Hematopoietic multipotent progenitor cell treated with erythropoietin and hydrocortisone succinate and interleukin-3 and kit ligand, for 15 days (in vitro differentiated cells): Measurements from ENCODE around the gene YPEL5.
"Not testable (repeated sequence)": the region's sequence is repeated elsewhere in the genome, so short reads cannot be mapped to it uniquely, and the experiment has no call there.

Experiments
- DNase-seq: peaks from one replicate; pipeline ENCODE4 v3.0.0-alpha.2; 2015; ENCODE audit warnings: low spot score

Gene YPEL5

DNA sequence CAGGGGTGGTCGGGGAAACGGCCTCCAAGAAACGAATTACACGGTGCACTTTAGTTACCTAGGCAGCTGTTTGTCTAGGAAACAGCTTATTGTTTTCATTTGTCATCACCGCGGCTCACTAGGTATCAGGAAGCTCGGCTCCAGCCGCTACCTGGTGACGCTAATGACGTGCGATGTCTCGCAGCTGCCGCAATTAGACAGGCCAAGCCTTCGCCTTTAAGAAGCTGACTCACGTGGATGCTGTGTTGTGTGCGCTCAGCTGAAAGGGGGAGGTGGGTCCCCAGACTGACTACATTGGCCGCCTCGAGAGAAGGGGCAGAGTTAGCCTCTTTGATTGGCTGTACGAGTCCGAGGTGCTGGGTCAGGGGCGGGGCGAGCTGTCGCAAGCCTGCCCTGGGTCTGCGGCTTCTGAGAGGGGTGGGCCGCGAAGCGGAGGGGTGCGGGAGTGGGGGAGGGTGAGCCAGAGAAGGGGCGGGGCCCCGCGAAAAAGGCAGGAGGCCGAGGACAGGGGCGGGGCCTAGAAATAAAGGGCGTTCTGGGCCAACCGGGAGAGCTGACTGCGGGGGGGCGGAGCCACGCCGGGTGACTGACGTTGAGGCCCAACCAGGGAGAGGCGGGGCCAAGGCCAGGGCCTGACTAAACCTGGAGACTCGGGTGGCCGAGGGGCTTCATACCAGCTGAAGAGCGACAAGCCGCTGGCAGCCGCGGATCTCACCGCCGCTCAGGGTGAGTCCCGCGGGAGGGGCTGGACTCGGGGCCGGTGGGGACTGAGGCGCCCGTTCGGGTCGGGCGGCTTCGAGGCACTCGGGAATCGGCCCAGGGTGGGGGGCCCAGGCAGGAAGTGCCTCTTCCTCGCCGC lies at the start of gene YPEL5:
Gene YPEL5 (plus strand): TSS at position 671 of the 859 bp plus-strand sequence. CDS start 9,645 bp downstream, outside the sequence.
- DNase-seq = peak; percentile 99

- no peak for DNase-seq
Observed at GRCh38 chr2:30098266-30099005, 48.4 kb upstream of the YPEL5 start.

DNA sequence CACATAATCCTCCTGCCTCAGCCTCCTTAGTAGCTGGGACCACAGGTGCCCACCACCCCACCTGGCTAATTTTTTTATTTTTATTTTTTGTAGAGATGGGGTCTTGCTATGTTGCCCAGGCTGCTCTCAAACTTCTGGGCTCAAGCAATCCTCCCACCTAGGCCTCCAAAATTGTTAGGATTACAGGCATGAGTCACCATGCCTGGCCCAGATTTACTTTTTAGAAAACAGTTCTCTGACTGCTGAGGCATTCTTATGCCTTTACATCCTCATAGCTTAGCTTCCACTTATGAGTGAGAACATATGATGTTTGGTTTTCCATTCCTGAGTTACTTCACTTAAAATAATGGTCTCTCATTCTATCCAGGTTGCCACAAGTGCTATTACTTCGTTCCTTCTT lies 47.4 kb upstream of the YPEL5 start:
- not testable (repeated sequence) for DNase-seq

- DNase-seq = not testable (repeated sequence)
Observed at GRCh38 chr2:30100691-30101090, 46.1 kb upstream of the YPEL5 start.

DNA sequence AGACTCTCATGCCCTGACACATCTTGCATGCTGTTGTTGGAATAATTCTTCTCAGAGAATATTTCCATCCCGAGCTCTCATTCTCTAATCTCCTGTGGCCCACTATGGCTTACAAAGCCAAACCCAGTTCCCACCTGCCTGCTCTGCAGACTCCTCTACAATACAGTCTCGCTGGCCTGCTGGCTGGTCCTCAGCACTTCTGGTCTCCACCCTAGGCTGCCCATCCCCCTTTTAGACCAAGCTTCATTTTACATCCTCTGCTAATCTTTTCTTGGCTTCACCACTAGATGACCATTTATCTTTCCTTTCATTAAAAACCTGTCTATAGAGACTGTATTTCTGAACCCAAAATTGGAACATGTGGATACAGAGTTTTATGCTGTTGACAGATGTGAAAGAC lies 42.5 kb upstream of the YPEL5 start:
- no peak for DNase-seq

DNA sequence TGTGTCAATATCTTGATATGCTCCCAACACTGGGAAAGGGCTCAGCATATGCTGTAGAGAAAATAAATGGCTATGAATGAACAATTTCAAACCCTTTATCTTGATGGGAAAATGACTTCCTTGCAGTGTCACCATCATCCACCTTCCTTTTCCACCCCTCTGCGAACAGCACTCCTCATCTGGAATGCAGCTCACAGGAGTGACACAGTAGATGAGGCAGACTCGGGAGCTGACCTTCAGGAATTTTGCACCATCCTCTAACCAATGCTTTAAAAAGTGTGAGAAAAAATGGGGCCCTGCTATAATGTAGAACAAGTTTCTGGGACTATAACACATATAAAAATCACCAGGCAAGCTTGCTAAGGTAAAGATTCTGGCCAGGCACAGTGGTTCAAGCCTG lies 41.3 kb upstream of the YPEL5 start:
- no peak for DNase-seq

GRCh38 chr2:30106543-30106942 lies 40.3 kb upstream of the YPEL5 start:
- no peak for DNase-seq

DNA sequence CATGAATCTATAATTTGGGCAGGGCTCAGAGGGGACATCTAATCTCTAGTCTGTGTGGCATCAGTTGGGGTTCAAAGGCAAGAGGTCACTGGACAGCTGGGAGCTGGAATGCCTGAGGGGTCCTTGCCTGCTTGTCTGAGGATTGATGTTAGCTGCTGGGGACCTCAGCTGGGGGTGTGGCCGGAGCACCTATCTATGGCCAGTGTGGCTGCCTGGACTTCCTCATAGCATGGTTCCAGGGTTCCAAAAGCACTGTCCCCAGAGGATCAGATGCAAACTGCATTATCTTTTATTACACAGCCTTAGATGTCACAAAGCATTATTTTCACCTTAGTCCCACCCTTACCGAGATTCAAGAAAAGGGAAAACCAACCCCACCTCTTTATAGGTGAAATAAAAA lies 38.6 kb upstream of the YPEL5 start:
- no peak for DNase-seq

DNA sequence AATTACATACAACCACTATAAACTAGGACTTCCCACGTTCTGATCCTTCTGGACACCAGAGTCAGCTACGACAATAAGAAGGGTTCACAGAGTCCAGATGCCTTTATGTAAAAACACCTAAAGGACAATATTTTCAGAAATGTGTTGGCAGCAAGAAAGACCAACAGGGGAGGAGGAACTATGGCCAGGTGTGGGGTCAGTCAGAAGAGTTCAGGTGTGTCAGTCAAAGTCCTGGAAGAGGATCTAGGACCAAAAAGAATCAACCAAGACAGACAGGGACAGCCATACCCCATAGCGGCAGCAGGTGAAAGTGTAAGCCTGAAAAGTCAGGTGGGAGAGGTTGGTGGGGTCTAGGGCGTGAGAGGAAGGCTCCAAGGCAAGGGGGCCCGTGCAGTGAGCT lies 38.0 kb upstream of the YPEL5 start:
- DNase-seq = no peak

GRCh38 chr2:30109856-30110255 lies 37.0 kb upstream of the YPEL5 start:
- no peak for DNase-seq

DNA sequence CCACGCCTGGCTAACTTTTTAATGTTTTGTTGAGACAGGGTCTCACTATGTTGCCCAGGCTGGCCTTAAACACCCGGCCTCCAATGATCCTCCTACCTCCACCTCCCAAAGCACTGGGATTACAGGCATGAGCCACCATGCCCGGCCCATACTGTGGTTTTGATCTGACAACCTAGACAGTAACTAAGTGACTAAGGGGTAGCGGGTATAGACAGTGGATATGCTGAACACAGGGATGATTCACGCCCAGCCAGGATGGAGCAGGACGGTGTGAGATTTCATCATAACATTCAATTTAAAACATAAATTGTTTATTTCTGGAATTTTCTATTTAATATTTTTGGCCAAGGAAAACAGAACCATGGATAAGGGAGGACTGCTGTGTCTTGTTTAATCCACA lies 36.0 kb upstream of the YPEL5 start:
- no peak for DNase-seq

GRCh38 chr2:30111186-30111585 lies 35.6 kb upstream of the YPEL5 start:
- not testable (repeated sequence) for DNase-seq

DNA sequence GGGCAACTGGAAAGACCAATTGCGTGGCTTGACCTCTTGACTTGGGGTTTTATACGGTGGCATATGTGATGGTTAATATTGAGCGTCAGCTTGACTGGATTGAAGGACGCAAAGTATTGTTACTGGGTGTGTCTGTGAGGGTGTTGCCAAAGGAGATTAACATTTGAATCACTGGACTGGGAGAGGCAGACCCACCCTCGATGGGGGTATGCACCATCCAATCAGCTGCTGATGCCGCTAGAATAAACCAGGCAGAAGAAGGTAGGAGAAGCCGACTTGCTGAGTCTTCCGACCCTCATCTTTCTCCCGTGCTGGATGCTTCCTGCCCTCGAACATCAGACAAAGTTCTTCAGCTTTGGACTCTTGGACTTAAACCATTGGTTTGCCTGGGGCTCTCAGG lies 34.2 kb upstream of the YPEL5 start:
- no peak for DNase-seq

DNA sequence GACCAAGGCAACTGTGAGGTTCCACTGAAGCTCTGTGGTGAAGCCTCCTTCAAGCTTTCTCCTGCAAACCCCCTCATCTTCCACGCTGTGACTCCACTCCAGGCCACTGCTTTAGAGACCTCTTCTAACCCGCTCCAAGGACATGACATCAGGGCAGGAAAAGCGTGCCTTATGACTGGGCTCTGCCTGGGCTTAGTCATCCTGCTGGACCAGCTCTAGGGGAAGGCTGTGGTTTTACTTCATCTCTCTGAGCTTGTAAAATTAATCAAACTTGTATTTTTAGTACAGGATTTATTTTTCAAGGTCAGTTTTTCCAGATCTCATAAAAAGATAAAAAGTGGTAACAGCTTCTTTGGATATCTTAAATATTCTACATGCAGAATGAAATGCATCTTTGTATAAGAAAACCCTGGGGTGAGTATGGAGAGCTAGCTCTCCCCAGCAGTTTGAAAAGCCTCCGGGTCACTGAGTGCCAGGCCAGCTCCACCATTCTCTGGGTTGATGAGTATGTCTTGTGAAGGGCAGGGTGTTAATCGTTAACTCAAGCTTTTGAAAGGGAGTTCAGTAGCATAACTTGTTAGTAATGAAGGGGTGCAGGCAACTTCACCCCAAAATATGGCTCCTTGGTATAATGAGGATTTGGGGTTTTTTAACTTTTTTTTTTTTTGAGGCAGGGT lies 33.1 kb upstream of the YPEL5 start:
- no peak for DNase-seq

GRCh38 chr2:30115141-30115980 lies 31.4 kb upstream of the YPEL5 start:
- peak; percentile 66 for DNase-seq

DNA sequence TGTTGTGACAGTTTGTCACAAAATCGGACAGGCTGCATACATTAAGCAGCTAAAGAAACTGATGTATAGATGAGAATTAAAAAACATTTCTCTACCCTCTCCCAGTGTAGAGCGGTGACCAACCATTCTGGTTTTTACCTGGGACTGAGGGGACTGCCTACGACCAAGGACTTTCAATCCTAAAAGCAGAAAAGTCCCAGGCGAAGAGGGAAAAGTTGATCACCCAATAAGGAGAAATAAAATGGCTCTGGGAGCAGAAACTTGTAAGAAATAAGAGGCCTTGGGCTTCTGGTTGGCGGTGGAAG lies 30.9 kb upstream of the YPEL5 start:
- no peak for DNase-seq

GRCh38 chr2:30122362-30122761 lies 24.4 kb upstream of the YPEL5 start:
- no peak for DNase-seq

GRCh38 chr2:30127016-30127893 lies 19.6 kb upstream of the YPEL5 start:
- no peak for DNase-seq

DNA sequence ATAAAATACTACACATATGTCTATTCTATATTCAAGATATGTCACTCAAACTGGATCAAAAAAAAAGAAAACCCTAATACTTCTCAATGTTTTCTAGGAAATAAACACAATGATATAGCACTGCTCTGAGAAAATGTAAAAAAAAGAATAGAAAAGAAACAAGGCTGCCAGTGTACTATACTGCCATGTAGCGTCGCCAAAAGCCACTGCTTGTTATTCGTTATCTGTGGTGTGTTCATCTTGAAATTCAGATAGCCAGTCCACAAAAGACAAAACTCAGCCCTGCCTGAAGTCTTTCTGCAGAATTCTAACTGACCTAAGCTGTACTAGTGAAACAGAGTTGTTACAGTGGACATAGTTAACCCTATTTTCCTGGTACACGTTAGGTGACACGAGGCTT lies 12.2 kb upstream of the YPEL5 start:
- no peak for DNase-seq

- DNase-seq = no peak
Observed at GRCh38 chr2:30135541-30135940, 11.3 kb upstream of the YPEL5 start.
